Muscle of leg (tissue), 11 donors: ENCODE measurements around the gene AOPEP. TPM values are rescaled to one million over a fixed set of nuclear protein-coding genes. Genes with fewer than 3 reads are reported as not detected.

Experiments used
- DNase-seq: peaks from one replicate; pipeline ENCODE4 v3.0.0; 2013
- H3K27ac ChIP-seq: one replicate; pipeline ENCODE4 v1.5.1; 2013; ENCODE audit warnings: mild to moderate bottlenecking, low read length, control low read depth
- H3K27me3 ChIP-seq: one replicate; pipeline ENCODE4 v1.6.1; 2013; ENCODE audit warnings: low read length; ENCODE audit not compliant: control insufficient read depth, insufficient read depth
- H3K36me3 ChIP-seq: one replicate; pipeline ENCODE4 v1.6.1; 2013; ENCODE audit warnings: low read length; ENCODE audit not compliant: control insufficient read depth, insufficient read depth
- H3K4me1 ChIP-seq: one replicate; pipeline ENCODE4 v1.6.1; 2013; ENCODE audit warnings: low read length; ENCODE audit not compliant: control insufficient read depth, insufficient read depth
- H3K4me3 ChIP-seq: one replicate; pipeline ENCODE4 v1.5.1; 2013; ENCODE audit warnings: low read length, control low read depth
- H3K9me3 ChIP-seq: replicated peaks from 2 replicates; pipeline ENCODE4 v1.6.1; 2013; ENCODE audit warnings: low read depth, low read length; ENCODE audit not compliant: control insufficient read depth
- WGBS: methylation state at CpG from one replicate; pipeline ENCODE4 v1.1.5; 2013; ENCODE audit warnings: missing lambda C conversion rate; ENCODE audit not compliant: insufficient coverage; 5-methylcytosine and 5-hydroxymethylcytosine counted together
- polyA plus RNA-seq, 8 donors: library from polyadenylated mRNA; unstranded; fragments of 120-200 nt; gene quantifications; one replicate each; pipeline versions ENCODE4 v1.2.1 to v1.2.3, GENCODE V29; 2013; ENCODE audit warnings: inconsistent platforms in 1 of 8, low replicate concordance in 1 of 8; ENCODE audit not compliant: insufficient read length in 8 of 8, insufficient read depth in 1 of 8
- total RNA-seq: library from RNA; stranded (reverse); fragments of 120-200 nt; gene quantifications from one replicate; pipeline ENCODE4 v1.2.4, GENCODE V29; 2013

Gene AOPEP
- total and polyA plus RNA-seq, 9 donors, result 35.0 to 52.3 (median 43.3) TPM

- WGBS, result no CpG with 5 or more reads among the region's 4 CpGs
- Histone ChIP-seq H3K27me3 (no peaks in the 10 kb centered on the region), H3K4me1 (no peaks in the 10 kb centered on the region), H3K36me3 (no peaks in the 10 kb centered on the region), H3K4me3 (no peak overlapping the region), H3K27ac (peak overlapping the region; percentile 1), H3K9me3 (no peaks in the 10 kb centered on the region)
- DNase-seq, result peak; percentile 57
These were observed 7.7 kb downstream of the AOPEP start for GRCh38 chr9:94734054-94734754.

- Histone ChIP-seq H3K9me3 (no peaks in the 10 kb centered on the region), H3K27me3 (no peaks in the 10 kb centered on the region), H3K4me1 (peaks cover 2% of the 10 kb centered on the region), H3K27ac (no peak overlapping the region), H3K4me3 (no peak overlapping the region), H3K36me3 (no peaks in the 10 kb centered on the region)
- DNase-seq, result no peak
These were observed 10.3 kb downstream of the AOPEP start for GRCh38 chr9:94736759-94737158.

- H3K4me1 ChIP-seq, result peaks cover 2% of the 10 kb centered on the region
- no peak overlapping the region for H3K4me3 ChIP-seq
- DNase-seq, result no peak
- peaks cover 2% of the 10 kb centered on the region for H3K36me3 ChIP-seq
- H3K9me3 ChIP-seq, result no peaks in the 10 kb centered on the region
- no peaks in the 10 kb centered on the region for H3K27me3 ChIP-seq
- H3K27ac ChIP-seq, result no peak overlapping the region
- WGBS, result 71% methylated on average over 1 of the region's 3 CpGs
These were observed 13.8 kb downstream of the AOPEP start for GRCh38 chr9:94740145-94740840.

GRCh38 chr9:94741866-94742265 lies 15.4 kb downstream of the AOPEP start:
- Histone ChIP-seq H3K4me1 (peaks cover 2% of the 10 kb centered on the region), H3K27me3 (no peaks in the 10 kb centered on the region), H3K36me3 (peaks cover 2% of the 10 kb centered on the region), H3K4me3 (no peak overlapping the region), H3K9me3 (no peaks in the 10 kb centered on the region), H3K27ac (no peak overlapping the region)
- WGBS, result 64% methylated on average over 2 of the region's 3 CpGs
- DNase-seq, result peak; percentile 30

GRCh38 chr9:94743035-94743954 lies 16.8 kb downstream of the AOPEP start:
- Histone ChIP-seq H3K36me3 (peaks cover 2% of the 10 kb centered on the region), H3K27me3 (no peaks in the 10 kb centered on the region)
- 75% methylated on average over 4 of the region's 6 CpGs for WGBS

DNA sequence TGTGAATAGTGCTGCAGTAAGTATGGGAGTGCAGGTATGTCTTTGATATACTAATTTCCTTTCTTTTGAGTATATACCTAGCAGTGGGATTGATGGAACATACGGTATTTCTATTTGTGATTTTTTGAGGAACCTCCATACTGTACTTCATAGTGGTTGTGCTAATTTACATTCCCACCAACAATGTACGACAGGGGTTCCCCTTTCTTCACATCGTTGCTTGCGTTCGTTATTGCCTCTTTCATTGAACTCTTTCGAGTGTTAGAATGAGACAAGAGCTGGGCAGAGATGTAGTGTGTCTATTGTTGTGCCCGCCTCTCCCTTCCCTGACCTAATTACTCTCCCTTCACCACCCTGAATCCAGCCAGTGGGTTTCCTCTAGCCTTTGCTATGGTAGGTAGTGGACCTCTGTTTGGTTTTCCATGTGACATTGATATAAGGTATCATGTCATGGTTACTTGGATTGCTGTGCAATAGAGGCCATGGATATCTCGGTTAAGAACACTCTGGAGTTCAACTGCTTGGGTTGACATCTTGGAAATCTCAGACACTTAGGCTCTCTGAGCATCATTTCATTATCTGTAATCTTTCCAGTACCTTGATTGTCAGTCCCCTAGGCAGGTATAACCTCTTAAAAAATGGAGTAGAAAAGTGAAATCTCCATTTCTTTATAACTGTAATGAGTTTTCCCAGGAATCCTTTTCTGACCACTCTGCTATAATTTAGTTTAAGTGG lies 19.5 kb downstream of the AOPEP start:
- Histone ChIP-seq H3K4me3 (no peak overlapping the region), H3K36me3 (peaks cover 6% of the 10 kb centered on the region), H3K27me3 (no peaks in the 10 kb centered on the region), H3K9me3 (peaks cover 7% of the 10 kb centered on the region), H3K27ac (no peak overlapping the region), H3K4me1 (peaks cover 2% of the 10 kb centered on the region)
- no CpG with 5 or more reads among the region's 8 CpGs for WGBS
- no peak for DNase-seq

More at GRCh38 chr9:94743035-94743954, 16.8 kb downstream of the AOPEP start:
- no peaks in the 10 kb centered on the region for H3K9me3 ChIP-seq
- peaks cover 2% of the 10 kb centered on the region for H3K4me1 ChIP-seq
- no peak overlapping the region for H3K4me3 ChIP-seq
- DNase-seq, result no peak
- H3K27ac ChIP-seq, result no peak overlapping the region

GRCh38 chr9:94746541-94747370 lies 20.3 kb downstream of the AOPEP start:
- Histone ChIP-seq H3K4me3 (no peak overlapping the region), H3K9me3 (peaks cover 7% of the 10 kb centered on the region), H3K27me3 (no peaks in the 10 kb centered on the region), H3K36me3 (peaks cover 6% of the 10 kb centered on the region), H3K4me1 (no peaks in the 10 kb centered on the region), H3K27ac (no peak overlapping the region)
- DNase-seq, result no peak
- WGBS, result no CpG with 5 or more reads among the region's 4 CpGs

DNA sequence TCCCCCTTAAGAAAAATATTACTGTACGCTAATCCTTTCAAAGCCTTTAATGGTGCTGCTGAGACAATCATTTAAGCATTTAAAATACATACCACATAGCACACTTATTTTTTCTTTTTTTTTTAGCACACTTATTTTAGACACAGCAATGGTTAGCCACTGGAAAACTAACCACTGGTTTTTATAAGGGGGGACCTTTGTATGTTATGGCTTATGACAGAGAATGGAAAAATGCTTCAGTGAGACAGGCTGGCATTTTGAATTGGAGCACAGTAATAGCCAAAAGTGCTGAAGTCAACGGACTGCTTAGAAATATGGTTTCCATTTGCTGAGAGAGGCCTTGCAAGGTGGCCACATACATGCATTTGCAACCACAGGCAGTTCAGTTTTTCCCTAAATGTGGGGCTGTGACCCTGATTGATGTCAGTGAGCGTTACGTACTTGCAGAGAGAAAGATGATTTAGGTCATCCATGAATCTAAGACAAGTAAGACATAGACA lies 28.5 kb downstream of the AOPEP start:
- H3K27ac ChIP-seq, result no peak overlapping the region
- WGBS, result 20% methylated on average over 1 of the region's 4 CpGs
- peaks cover 4% of the 10 kb centered on the region for H3K36me3 ChIP-seq
- no peaks in the 10 kb centered on the region for H3K4me1 ChIP-seq
- DNase-seq, result no peak
- H3K4me3 ChIP-seq, result no peak overlapping the region
- no peaks in the 10 kb centered on the region for H3K27me3 ChIP-seq
- peaks cover under 1% of the 10 kb centered on the region for H3K9me3 ChIP-seq

GRCh38 chr9:94757158-94757557 lies 30.7 kb downstream of the AOPEP start:
- WGBS, result no CpG with 5 or more reads among the region's 4 CpGs
- H3K4me1 ChIP-seq, result no peaks in the 10 kb centered on the region
- no peak overlapping the region for H3K27ac ChIP-seq
- no peaks in the 10 kb centered on the region for H3K27me3 ChIP-seq
- H3K4me3 ChIP-seq, result no peak overlapping the region
- H3K36me3 ChIP-seq, result peaks cover 16% of the 10 kb centered on the region
- H3K9me3 ChIP-seq, result no peaks in the 10 kb centered on the region
- no peak for DNase-seq
